Measurements from ENCODE around the gene LRP1B.

- TF ChIP-seq ZNF121 (CRISPR knock-in tag; IDR thresholded peaks at IDR 0.05), result no peak
- TF ChIP-seq ETV6 (CRISPR knock-in tag; IDR thresholded peaks at IDR 0.05), result no peak
- TF ChIP-seq JUN (CRISPR knock-in tag; IDR thresholded peaks at IDR 0.05), result no peak
- TF ChIP-seq MAX (CRISPR knock-in tag; IDR thresholded peaks at IDR 0.05), result no peak
- no peak for TF ChIP-seq CTCF (IDR thresholded peaks at IDR 0.05)
- TF ChIP-seq SP1 (CRISPR knock-in tag; conservative IDR thresholded peaks at IDR 0.05), result no peak
- TF ChIP-seq FOXP1 (CRISPR knock-in tag; IDR thresholded peaks at IDR 0.05; ENCODE audit: borderline replicate concordance), result no peak
- no peak for TF ChIP-seq ZBTB21 (CRISPR knock-in tag; IDR thresholded peaks at IDR 0.05; ENCODE audit: borderline replicate concordance)
- TF ChIP-seq ATF3 (CRISPR knock-in tag; conservative IDR thresholded peaks at IDR 0.05), result no peak
- no peak for TF ChIP-seq ESRRA (CRISPR knock-in tag; IDR thresholded peaks at IDR 0.05; ENCODE audit: borderline replicate concordance)
- no peak for TF ChIP-seq PRDM15 (CRISPR knock-in tag; IDR thresholded peaks at IDR 0.05)
- no peak for TF ChIP-seq CREB1 (CRISPR knock-in tag; IDR thresholded peaks at IDR 0.05)
- TF ChIP-seq ATF2 (CRISPR knock-in tag; IDR thresholded peaks at IDR 0.05; ENCODE audit: borderline replicate concordance, low read depth), result no peak
Observed at GRCh38 chr2:140603416-140603815, 1527.4 kb downstream of the LRP1B start.

All from WTC11 (cell line).